NCI-H748 treated with DMSO at 0.1 percent for 48 hours (cell line): ENCODE data around the gene DNAJA1.

Experiments used
- DNase-seq: peaks from one replicate; lab custom pipeline; 2025; lab: John Stamatoyannopoulos, UW

The DNAJA1 gene

GRCh38 chr9:33029231-33029786 is 4.2 kb downstream of the DNAJA1 start:
- no peak for DNase-seq

GRCh38 chr9:33030285-33030684 is 5.2 kb downstream of the DNAJA1 start:
- DNase-seq, result no peak

GRCh38 chr9:33032292-33032691 is 7.2 kb downstream of the DNAJA1 start:
- no peak for DNase-seq

DNA sequence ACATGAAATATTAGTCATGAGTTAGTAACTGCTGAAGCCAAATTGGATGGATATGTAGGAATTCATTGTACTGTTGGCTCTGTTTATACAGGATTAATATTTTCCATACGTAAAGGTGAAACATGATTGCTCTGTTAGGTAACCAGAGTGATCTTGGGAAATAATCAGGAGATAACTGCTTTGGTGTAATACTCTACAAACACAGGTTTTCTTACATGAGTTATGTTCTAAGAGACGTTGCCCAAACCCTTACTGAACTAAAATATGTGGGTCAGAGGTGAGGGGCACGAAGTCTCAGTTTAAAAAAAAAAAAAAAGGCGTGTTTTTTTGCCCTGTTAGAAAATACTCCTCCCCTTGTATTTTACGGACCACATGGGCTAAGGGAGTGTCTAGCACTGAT is 7.8 kb downstream of the DNAJA1 start:
- DNase-seq, result no peak

GRCh38 chr9:33040792-33041431 is 15.8 kb downstream of the DNAJA1 start:
- no peak for DNase-seq

- DNase-seq, result no peak
Observed at GRCh38 chr9:33041432-33042188, 16.5 kb downstream of the DNAJA1 start.

- DNase-seq, result no peak
Observed at GRCh38 chr9:33042473-33042872, 17.4 kb downstream of the DNAJA1 start.

GRCh38 chr9:33043671-33044070 is 18.6 kb downstream of the DNAJA1 start:
- peak; percentile 27 for DNase-seq

GRCh38 chr9:33044162-33044673 is 19.1 kb downstream of the DNAJA1 start:
- DNase-seq, result peak; percentile 90

GRCh38 chr9:33044677-33045282 is 19.7 kb downstream of the DNAJA1 start:
- DNase-seq, result peak; percentile 75

GRCh38 chr9:33046061-33046460 is 21.0 kb downstream of the DNAJA1 start:
- no peak for DNase-seq

GRCh38 chr9:33048054-33048465 is 23.0 kb downstream of the DNAJA1 start:
- no peak for DNase-seq

DNA sequence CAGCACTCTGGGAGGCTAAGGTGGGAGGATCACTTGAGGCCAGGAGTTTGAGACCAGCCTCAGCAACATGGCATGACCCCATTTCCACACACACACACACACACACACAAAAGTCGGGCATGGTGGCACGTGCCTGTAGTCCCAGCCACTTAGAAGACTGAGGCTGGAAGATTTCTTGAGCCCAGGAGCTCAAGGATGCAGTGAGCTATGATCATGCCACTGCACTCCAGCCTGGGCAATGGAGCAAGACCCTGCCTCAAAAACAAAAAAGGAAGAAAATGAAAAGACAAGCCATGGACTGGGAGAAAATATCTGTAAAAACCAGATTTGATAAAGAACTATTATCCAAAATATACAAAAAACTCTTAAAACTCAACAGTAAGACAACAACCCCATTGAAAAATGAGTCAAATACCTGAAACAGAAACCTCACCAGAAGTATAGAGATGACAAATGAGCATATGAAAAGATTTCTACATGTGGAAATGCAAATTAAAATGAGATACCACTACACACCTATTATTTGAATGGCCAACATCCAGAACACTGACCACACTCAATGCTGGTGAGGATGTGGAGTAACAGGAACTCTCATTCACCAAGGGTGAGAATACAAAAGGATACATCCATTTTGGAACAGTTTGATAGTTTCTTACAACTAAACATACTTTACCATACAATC is 24.7 kb downstream of the DNAJA1 start:
- DNase-seq, result no peak

GRCh38 chr9:33051144-33051543 is 26.1 kb downstream of the DNAJA1 start:
- DNase-seq, result no peak

DNA sequence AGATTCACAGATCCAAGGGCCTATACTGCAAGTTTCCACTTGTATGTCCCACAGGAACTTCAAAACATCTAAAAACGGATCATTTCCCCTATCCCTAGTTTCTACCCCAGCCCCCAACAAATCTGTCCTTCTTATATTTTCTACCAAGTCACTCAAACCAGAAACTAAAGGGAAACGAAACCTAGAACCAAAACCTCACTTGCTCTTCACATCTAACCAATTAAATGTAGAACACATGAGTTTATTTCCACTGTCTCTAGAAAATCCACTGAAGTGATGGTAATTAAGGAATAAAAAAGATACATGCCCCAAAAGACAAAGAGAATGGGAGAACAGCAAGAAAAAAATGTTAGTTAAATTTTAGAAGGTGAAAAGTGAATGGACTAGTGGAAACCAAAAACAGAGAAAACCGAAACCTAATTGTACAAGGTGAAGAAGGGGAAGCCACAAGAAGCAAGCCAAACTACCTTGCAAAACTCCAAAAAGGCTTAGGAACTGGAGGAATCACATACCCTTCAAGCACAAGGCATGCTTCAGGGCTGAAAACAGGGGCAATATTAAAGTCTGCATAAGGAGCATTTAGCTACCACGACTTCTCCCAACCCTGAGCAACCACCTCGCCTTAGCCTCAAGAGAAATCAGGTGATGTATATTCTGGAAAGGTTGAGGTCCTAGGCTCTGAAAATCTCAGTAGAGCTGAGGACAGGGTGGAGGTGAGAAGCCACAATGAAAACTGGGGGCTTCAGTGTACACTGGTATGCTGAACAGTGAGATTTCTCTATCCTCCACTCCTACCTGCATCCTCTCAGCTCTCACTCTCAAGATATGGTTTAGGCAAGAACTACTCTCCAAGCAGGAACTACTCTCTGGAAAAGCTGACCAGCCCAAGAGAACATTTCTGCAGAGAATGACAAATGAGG is 40.3 kb downstream of the DNAJA1 start:
- DNase-seq, result no peak

GRCh38 chr9:33068991-33069390 is 43.9 kb downstream of the DNAJA1 start:
- no peak for DNase-seq

- peak; percentile 95 for DNase-seq
Observed at GRCh38 chr9:33076046-33077004, 51.3 kb downstream of the DNAJA1 start, which contains the start of gene SMU1. Gene SMU1 (minus strand): TSS chr9:33076674. CDS start chr9:33076608, 66 bp downstream.

- DNase-seq, result no peak
Observed at GRCh38 chr9:33080534-33080933, 55.5 kb downstream of the DNAJA1 start.

- peak; percentile 85 for DNase-seq
Observed at GRCh38 chr9:33081128-33081851, 56.2 kb downstream of the DNAJA1 start.
